IPS-15b (cell line): ENCODE measurements around the gene RNFT2.

Experiments
- H3K27me3 ChIP-seq: one replicate; pipeline ENCODE4 v1.6.1; 2013; ENCODE audit warnings: low read length; ENCODE audit not compliant: control insufficient read depth, insufficient read depth
- H3K36me3 ChIP-seq: one replicate; pipeline ENCODE4 v1.6.1; 2013; ENCODE audit warnings: low read length; ENCODE audit not compliant: control insufficient read depth, insufficient read depth
- H3K4me1 ChIP-seq: one replicate; pipeline ENCODE4 v1.6.1; 2013; ENCODE audit warnings: mild to moderate bottlenecking, low read length; ENCODE audit not compliant: control insufficient read depth, insufficient read depth
- H3K4me3 ChIP-seq: one replicate; pipeline ENCODE4 v1.5.1; 2013; ENCODE audit warnings: low read depth, low read length
- H3K9ac ChIP-seq: one replicate; pipeline ENCODE4 v1.6.1; 2013; ENCODE audit warnings: low read depth, mild to moderate bottlenecking, low read length
- H3K9me3 ChIP-seq: one replicate; pipeline ENCODE4 v1.6.1; 2013; ENCODE audit warnings: mild to moderate bottlenecking, low read length; ENCODE audit not compliant: control insufficient read depth, insufficient read depth

Gene RNFT2

GRCh38 chr12:116713527-116713926 is 24.6 kb upstream of the RNFT2 start:
- Histone ChIP-seq H3K27me3 (no peaks in the 10 kb centered on the region), H3K9me3 (no peaks in the 10 kb centered on the region), H3K4me1 (peaks cover 4% of the 10 kb centered on the region), H3K36me3 (no peaks in the 10 kb centered on the region), H3K4me3 (no peak overlapping the region), H3K9ac (no peak overlapping the region)

- no peaks in the 10 kb centered on the region for H3K36me3 ChIP-seq
- H3K4me3 ChIP-seq, result no peak overlapping the region
- H3K4me1 ChIP-seq, result peaks cover 2% of the 10 kb centered on the region
- H3K9me3 ChIP-seq, result no peaks in the 10 kb centered on the region
- no peaks in the 10 kb centered on the region for H3K27me3 ChIP-seq
- H3K9ac ChIP-seq, result no peak overlapping the region
Observed at GRCh38 chr12:116714175-116714574, 23.9 kb upstream of the RNFT2 start.

GRCh38 chr12:116717466-116718437 is 20.4 kb upstream of the RNFT2 start:
- H3K4me1 ChIP-seq, result no peaks in the 10 kb centered on the region
- H3K9ac ChIP-seq, result no peak overlapping the region
- H3K27me3 ChIP-seq, result no peaks in the 10 kb centered on the region
- H3K4me3 ChIP-seq, result no peak overlapping the region
- H3K9me3 ChIP-seq, result no peaks in the 10 kb centered on the region
- H3K36me3 ChIP-seq, result no peaks in the 10 kb centered on the region

- no peaks in the 10 kb centered on the region for H3K4me1 ChIP-seq
- no peak overlapping the region for H3K4me3 ChIP-seq
- H3K9ac ChIP-seq, result no peak overlapping the region
- H3K27me3 ChIP-seq, result no peaks in the 10 kb centered on the region
- H3K36me3 ChIP-seq, result no peaks in the 10 kb centered on the region
- H3K9me3 ChIP-seq, result no peaks in the 10 kb centered on the region
Observed at GRCh38 chr12:116718655-116719454, 19.3 kb upstream of the RNFT2 start.

- Histone ChIP-seq H3K27me3 (no peaks in the 10 kb centered on the region), H3K4me3 (no peak overlapping the region), H3K9ac (no peak overlapping the region), H3K9me3 (no peaks in the 10 kb centered on the region), H3K36me3 (no peaks in the 10 kb centered on the region), H3K4me1 (no peaks in the 10 kb centered on the region)
Observed at GRCh38 chr12:116719731-116720528, 18.2 kb upstream of the RNFT2 start.

GRCh38 chr12:116722245-116722644 is 15.9 kb upstream of the RNFT2 start:
- no peaks in the 10 kb centered on the region for H3K9me3 ChIP-seq
- no peak overlapping the region for H3K9ac ChIP-seq
- H3K36me3 ChIP-seq, result no peaks in the 10 kb centered on the region
- H3K4me1 ChIP-seq, result no peaks in the 10 kb centered on the region
- H3K4me3 ChIP-seq, result no peak overlapping the region
- H3K27me3 ChIP-seq, result no peaks in the 10 kb centered on the region

- Histone ChIP-seq H3K9me3 (no peaks in the 10 kb centered on the region), H3K27me3 (no peaks in the 10 kb centered on the region), H3K9ac (no peak overlapping the region), H3K36me3 (no peaks in the 10 kb centered on the region), H3K4me1 (no peaks in the 10 kb centered on the region), H3K4me3 (no peak overlapping the region)
Observed at GRCh38 chr12:116726694-116727093, 11.4 kb upstream of the RNFT2 start.

- no peaks in the 10 kb centered on the region for H3K4me1 ChIP-seq
- H3K9me3 ChIP-seq, result no peaks in the 10 kb centered on the region
- no peaks in the 10 kb centered on the region for H3K36me3 ChIP-seq
- H3K9ac ChIP-seq, result no peak overlapping the region
- no peak overlapping the region for H3K4me3 ChIP-seq
- no peaks in the 10 kb centered on the region for H3K27me3 ChIP-seq
Observed at GRCh38 chr12:116727261-116727660, 10.9 kb upstream of the RNFT2 start.

- H3K9ac ChIP-seq, result no peak overlapping the region
- no peaks in the 10 kb centered on the region for H3K27me3 ChIP-seq
- H3K36me3 ChIP-seq, result no peaks in the 10 kb centered on the region
- no peaks in the 10 kb centered on the region for H3K9me3 ChIP-seq
- H3K4me1 ChIP-seq, result no peaks in the 10 kb centered on the region
- no peak overlapping the region for H3K4me3 ChIP-seq
Observed at GRCh38 chr12:116727891-116728290, 10.2 kb upstream of the RNFT2 start.

GRCh38 chr12:116731801-116732200 is 6.3 kb upstream of the RNFT2 start:
- Histone ChIP-seq H3K9me3 (no peaks in the 10 kb centered on the region), H3K9ac (no peak overlapping the region), H3K4me1 (peaks cover 4% of the 10 kb centered on the region), H3K4me3 (no peak overlapping the region), H3K27me3 (no peaks in the 10 kb centered on the region), H3K36me3 (no peaks in the 10 kb centered on the region)

GRCh38 chr12:116734156-116734768 is 3.9 kb upstream of the RNFT2 start:
- Histone ChIP-seq H3K36me3 (no peaks in the 10 kb centered on the region), H3K27me3 (no peaks in the 10 kb centered on the region), H3K4me1 (peaks cover 6% of the 10 kb centered on the region), H3K9me3 (no peaks in the 10 kb centered on the region), H3K9ac (no peak overlapping the region), H3K4me3 (no peak overlapping the region)
